Measurements from ENCODE around the gene AGPAT4. TPM values are rescaled to one million over a fixed set of nuclear protein-coding genes. Genes with fewer than 3 reads are reported as not detected.
"Not testable (repeated sequence)": the region's sequence is repeated elsewhere in the genome, so short reads cannot be mapped to it uniquely, and the experiment has no call there.

AGPAT4 gene
- total and polyA plus RNA-seq, 2 donors (not counting 1 experiment from before 2014, with no cell fraction given) = 4.4 to 6.1 TPM

- H3K4me2 ChIP-seq (replicated peaks; ENCODE audit: low read depth, low read length, poor library complexity, severe bottlenecking); H3K9ac ChIP-seq (ENCODE audit: low read length); DNase-seq; H4K20me1 ChIP-seq (ENCODE audit: control insufficient read depth, insufficient read depth, low read length, poor library complexity, severe bottlenecking); H3K27me3 Mint-ChIP-seq; POLR2A ChIA-PET; H3K9me3 ChIP-seq (ENCODE audit: control extremely low read depth in 1 of 3, control insufficient read depth in 2 of 3, insufficient read depth in 1 of 3, low read length in 2 of 3); H3K36me3 ChIP-seq (replicated peaks in 1 of 2; ENCODE audit: control extremely low read depth in 1 of 2, control insufficient read depth in 1 of 2, extremely low read depth in 1 of 2, insufficient read depth in 2 of 2, low read length in 1 of 2); H3K27ac Mint-ChIP-seq; H3K4me3 ChIP-seq (ENCODE audit: control extremely low read depth in 1 of 5, extremely low read depth in 1 of 5, insufficient read depth in 1 of 5, low read depth in 2 of 5, low read length in 4 of 5); H3K79me2 ChIP-seq (ENCODE audit: control insufficient read depth, insufficient read depth, low read length); H3K27me3 ChIP-seq (replicated peaks in 1 of 4; ENCODE audit: control extremely low read depth in 1 of 4, control insufficient read depth in 3 of 4, insufficient read depth in 4 of 4, low read length in 3 of 4); H3K4me1 ChIP-seq (ENCODE audit: control insufficient read depth in 2 of 2, insufficient read depth in 2 of 2, low read length in 2 of 2); H3K4me1 Mint-ChIP-seq; CTCF ChIA-PET; H2AFZ ChIP-seq (ENCODE audit: insufficient read depth, low read depth, low read length, poor library complexity, severe bottlenecking); ATAC-seq (ENCODE audit: low read depth); H3K27ac ChIP-seq (ENCODE audit: low read length in 2 of 2); H3K9me3 Mint-ChIP-seq (ENCODE audit: insufficient read depth); H3K4me3 Mint-ChIP-seq; intact Hi-C loops (cut with micrococcal nuclease): not testable (repeated sequence)
- 91% methylated on average over 13 of the region's 16 CpGs for WGBS (ENCODE audit: insufficient coverage)
Observed at GRCh38 chr6:161224951-161225680, 48.7 kb downstream of the AGPAT4 start.

- Histone ChIP-seq H3K27me3 (replicated peaks in 1 of 4; ENCODE audit: control extremely low read depth in 1 of 4, control insufficient read depth in 3 of 4, insufficient read depth in 4 of 4, low read length in 3 of 4) (no peaks in the 10 kb centered on the region), H3K36me3 (replicated peaks in 1 of 2; ENCODE audit: control extremely low read depth in 1 of 2, control insufficient read depth in 1 of 2, extremely low read depth in 1 of 2, insufficient read depth in 2 of 2, low read length in 1 of 2) (no peaks in the 10 kb centered on the region), H3K4me1 (ENCODE audit: control insufficient read depth in 2 of 2, insufficient read depth in 2 of 2, low read length in 2 of 2) (no peaks in the 10 kb centered on the region), H4K20me1 (ENCODE audit: control insufficient read depth, insufficient read depth, low read length, poor library complexity, severe bottlenecking) (no peaks in the 10 kb centered on the region), H3K4me3 (ENCODE audit: control extremely low read depth in 1 of 5, extremely low read depth in 1 of 5, insufficient read depth in 1 of 5, low read depth in 2 of 5, low read length in 4 of 5) (no peak overlapping the region), H3K27ac (ENCODE audit: low read length in 2 of 2) (no peak overlapping the region), H3K9me3 (ENCODE audit: control extremely low read depth in 1 of 3, control insufficient read depth in 2 of 3, insufficient read depth in 1 of 3, low read length in 2 of 3) (no peaks in the 10 kb centered on the region), H3K9ac (ENCODE audit: low read length) (no peak overlapping the region), H3K4me2 (replicated peaks; ENCODE audit: low read depth, low read length, poor library complexity, severe bottlenecking) (no peak overlapping the region), H3K79me2 (ENCODE audit: control insufficient read depth, insufficient read depth, low read length) (no peaks in the 10 kb centered on the region), H2AFZ (ENCODE audit: insufficient read depth, low read depth, low read length, poor library complexity, severe bottlenecking) (no peak overlapping the region)
- no peaks in the 10 kb centered on the region for H3K27me3 Mint-ChIP-seq
- POLR2A ChIA-PET = no interaction called here
- no peak overlapping the region for H3K4me3 Mint-ChIP-seq
- intact Hi-C loops (cut with micrococcal nuclease) = no loop called here
- CTCF ChIA-PET = interaction anchor here (0.6 to 0.7 kb wide), 2 partner anchors 12 to 16 kb away, joined by 3 read pairs; no protein-coding TSS in a partner anchor
- 67% methylated on average over 1 of the region's 3 CpGs for WGBS (ENCODE audit: insufficient coverage)
- no peaks in the 10 kb centered on the region for H3K9me3 Mint-ChIP-seq (ENCODE audit: insufficient read depth)
- ATAC-seq (ENCODE audit: low read depth) (no peak), DNase-seq (no peak)
- no peak for TF ChIP-seq CTCF (IDR thresholded peaks at IDR 0.05)
- TF ChIP-seq EZH2 (IDR thresholded peaks at IDR 0.05; ENCODE audit: borderline replicate concordance, insufficient read depth, low read depth, low read length, poor library complexity, severe bottlenecking) = no peak
- H3K27ac Mint-ChIP-seq = no peak overlapping the region
- H3K4me1 Mint-ChIP-seq = peaks cover 4% of the 10 kb centered on the region
Observed at GRCh38 chr6:161223646-161224045, 50.2 kb downstream of the AGPAT4 start.

Data from B cell (primary cell).